ENCODE measurements around the gene COBLL1. TPM values are rescaled to one million over a fixed set of nuclear protein-coding genes. Genes with fewer than 3 reads are reported as not detected.

Gene COBLL1
- total RNA-seq, 2 experiments from 2014 or later, result not detected

DNA sequence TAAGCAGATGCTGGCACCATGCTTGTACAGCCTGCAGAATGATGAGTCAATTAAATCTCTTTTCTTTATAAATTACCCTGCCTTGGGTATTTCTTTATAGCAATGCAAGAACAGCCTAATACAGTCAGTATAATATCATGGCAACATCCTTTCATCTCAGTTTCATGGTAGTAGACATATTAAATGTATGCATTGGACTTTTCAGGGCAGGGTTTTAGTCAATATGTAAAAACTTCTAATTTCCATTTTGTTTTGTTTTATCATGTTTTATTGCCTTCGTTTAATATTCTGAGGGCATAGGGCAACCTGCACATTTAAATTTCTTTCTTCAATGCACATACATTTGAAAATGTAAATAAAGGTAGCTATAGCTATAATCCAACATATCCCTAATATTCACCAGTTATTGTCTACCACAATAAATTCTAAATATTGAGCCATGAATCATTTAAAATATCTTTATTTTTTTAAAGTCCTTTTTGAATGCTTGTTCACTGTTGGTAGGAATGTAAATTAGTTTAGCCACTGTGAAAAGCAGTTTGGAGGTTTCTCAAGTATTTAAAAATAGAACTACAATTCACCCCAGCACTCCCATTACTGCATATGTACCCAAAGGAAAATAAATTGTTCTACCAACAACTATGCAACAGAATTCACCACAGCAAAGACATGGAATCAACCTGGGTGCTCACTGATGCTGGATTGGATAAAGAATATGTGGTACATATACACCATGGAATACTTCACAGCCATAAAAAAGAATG lies 178.6 kb downstream of the COBLL1 start:
- CTCF ChIA-PET, result no interaction called here
- no peaks in the 10 kb centered on the region for H3K36me3 Mint-ChIP-seq (ENCODE audit: low read depth)
- DNase-seq, result no peak
- no peaks in the 10 kb centered on the region for H3K9me3 Mint-ChIP-seq
- H3K27ac Mint-ChIP-seq, result no peak overlapping the region
- H3K4me3 Mint-ChIP-seq, result no peak overlapping the region
- H3K4me1 Mint-ChIP-seq, result no peaks in the 10 kb centered on the region
- no peaks in the 10 kb centered on the region for H3K27me3 Mint-ChIP-seq
- POLR2A ChIA-PET, result no interaction called here

DNA sequence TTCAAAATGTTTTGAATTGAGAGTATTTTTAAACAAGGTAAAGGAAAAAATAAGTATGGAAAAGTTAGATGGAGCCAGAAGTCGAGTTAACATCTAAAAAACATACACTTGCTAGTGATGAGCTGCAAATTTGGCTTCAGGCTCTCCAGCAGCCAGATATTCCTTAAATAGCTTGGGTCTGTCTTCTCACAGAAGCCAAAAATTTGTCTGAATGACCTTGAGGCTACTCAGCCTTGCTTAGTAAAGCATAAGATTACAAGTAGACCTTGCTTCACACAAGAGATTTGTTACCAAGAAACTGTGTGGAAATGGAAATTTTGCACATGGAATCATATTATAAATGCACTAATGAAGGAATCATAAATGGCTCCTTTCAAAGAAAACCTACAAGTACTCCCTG lies 179.6 kb downstream of the COBLL1 start:
- DNase-seq, result no peak
- ChIA-PET CTCF (no interaction called here), POLR2A (no interaction called here)
- Mint-ChIP-seq H3K36me3 (ENCODE audit: low read depth) (no peaks in the 10 kb centered on the region), H3K9me3 (no peaks in the 10 kb centered on the region), H3K4me1 (no peaks in the 10 kb centered on the region), H3K4me3 (no peak overlapping the region), H3K27me3 (no peaks in the 10 kb centered on the region), H3K27ac (no peak overlapping the region)

DNA sequence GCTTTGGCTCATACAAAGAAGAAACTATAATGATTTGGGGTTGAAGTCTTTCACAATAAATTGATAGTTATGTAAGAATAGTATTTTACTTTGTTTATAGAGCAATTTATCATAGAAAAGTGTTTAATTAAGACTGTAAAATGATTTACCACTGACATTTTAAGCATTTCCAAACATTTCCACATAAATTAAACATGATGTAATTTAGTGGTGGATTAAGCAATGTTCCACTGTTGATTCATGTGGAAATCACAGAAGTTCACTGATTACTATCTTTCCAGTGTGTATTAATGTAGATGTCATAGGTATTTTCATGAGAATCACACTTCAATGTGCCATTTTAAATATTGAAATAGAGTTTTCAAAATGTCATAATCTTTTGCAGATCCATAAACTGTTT lies 180.3 kb downstream of the COBLL1 start:
- H3K4me3 Mint-ChIP-seq, result no peak overlapping the region
- no peaks in the 10 kb centered on the region for H3K36me3 Mint-ChIP-seq (ENCODE audit: low read depth)
- no peak for DNase-seq
- no peaks in the 10 kb centered on the region for H3K9me3 Mint-ChIP-seq
- CTCF ChIA-PET, result no interaction called here
- H3K27me3 Mint-ChIP-seq, result no peaks in the 10 kb centered on the region
- no peaks in the 10 kb centered on the region for H3K4me1 Mint-ChIP-seq
- H3K27ac Mint-ChIP-seq, result no peak overlapping the region
- POLR2A ChIA-PET, result no interaction called here

DNA sequence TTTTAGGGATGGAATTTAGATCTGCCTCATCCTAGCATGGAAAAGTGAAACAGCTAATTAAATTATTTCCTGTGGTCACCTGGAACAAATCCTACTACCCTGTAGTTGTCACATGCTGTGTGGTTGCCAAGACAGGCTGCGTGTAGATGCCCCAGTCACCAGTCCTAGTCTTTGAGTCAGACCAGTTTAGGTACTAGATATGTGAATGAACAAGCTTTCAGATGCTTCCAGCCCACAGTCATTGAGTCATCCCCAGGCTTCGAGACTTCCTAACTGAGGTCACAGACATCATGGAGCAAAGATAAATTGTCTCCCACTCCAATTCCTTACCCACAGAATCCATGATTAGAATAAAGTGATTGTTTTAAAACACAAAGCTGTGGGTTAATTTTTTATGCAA lies 184.5 kb downstream of the COBLL1 start:
- no peaks in the 10 kb centered on the region for H3K36me3 Mint-ChIP-seq (ENCODE audit: low read depth)
- no peak for DNase-seq
- no peaks in the 10 kb centered on the region for H3K9me3 Mint-ChIP-seq
- POLR2A ChIA-PET, result no interaction called here
- H3K27me3 Mint-ChIP-seq, result no peaks in the 10 kb centered on the region
- H3K27ac Mint-ChIP-seq, result no peak overlapping the region
- H3K4me1 Mint-ChIP-seq, result no peaks in the 10 kb centered on the region
- no peak overlapping the region for H3K4me3 Mint-ChIP-seq
- CTCF ChIA-PET, result no interaction called here

DNA sequence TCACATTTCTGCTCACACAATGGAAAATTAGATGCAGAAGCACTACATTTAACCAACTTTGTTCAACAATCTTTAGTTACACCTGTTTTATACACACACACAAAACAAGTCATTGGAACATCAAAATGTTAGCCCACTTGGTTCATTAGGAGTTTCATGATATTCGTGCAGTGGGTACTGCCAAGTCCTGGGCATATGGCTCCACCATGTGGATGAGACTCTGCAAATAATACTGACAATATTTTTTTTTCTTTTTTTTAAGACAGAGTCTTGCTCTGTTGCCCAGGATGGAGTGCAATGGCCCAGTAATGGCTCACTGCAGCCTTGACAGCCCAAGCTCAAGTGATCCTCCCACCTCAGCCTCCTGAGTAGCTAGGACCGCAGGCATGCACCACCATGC lies 185.9 kb downstream of the COBLL1 start:
- Mint-ChIP-seq H3K9me3 (no peaks in the 10 kb centered on the region), H3K4me3 (no peak overlapping the region), H3K36me3 (ENCODE audit: low read depth) (no peaks in the 10 kb centered on the region), H3K27ac (no peak overlapping the region), H3K4me1 (no peaks in the 10 kb centered on the region), H3K27me3 (no peaks in the 10 kb centered on the region)
- POLR2A ChIA-PET, result no interaction called here
- CTCF ChIA-PET, result no interaction called here
- no peak for DNase-seq

DNA sequence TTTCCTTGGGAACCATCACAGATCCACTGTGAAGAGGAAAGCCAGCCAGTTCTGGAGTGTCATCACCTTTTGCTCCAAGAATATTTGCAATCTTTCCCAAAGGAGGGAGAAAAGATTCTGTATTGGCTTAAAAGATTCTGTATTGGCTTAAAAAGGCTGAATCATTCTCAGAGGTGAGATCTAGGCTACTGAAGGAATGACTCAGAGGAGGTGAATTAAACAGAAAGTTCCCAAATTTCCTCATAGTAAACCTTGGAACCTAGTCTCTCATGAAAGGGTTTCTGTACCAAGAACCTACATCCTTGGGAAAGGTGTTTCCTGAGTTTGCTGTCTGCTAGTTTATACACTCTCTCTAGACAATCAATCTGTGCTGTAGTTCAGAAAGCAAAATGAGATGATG lies 186.3 kb downstream of the COBLL1 start:
- Mint-ChIP-seq H3K9me3 (no peaks in the 10 kb centered on the region), H3K4me3 (no peak overlapping the region), H3K4me1 (no peaks in the 10 kb centered on the region), H3K27me3 (no peaks in the 10 kb centered on the region), H3K36me3 (ENCODE audit: low read depth) (no peaks in the 10 kb centered on the region), H3K27ac (no peak overlapping the region)
- DNase-seq, result no peak
- CTCF ChIA-PET, result no interaction called here
- POLR2A ChIA-PET, result no interaction called here

DNA sequence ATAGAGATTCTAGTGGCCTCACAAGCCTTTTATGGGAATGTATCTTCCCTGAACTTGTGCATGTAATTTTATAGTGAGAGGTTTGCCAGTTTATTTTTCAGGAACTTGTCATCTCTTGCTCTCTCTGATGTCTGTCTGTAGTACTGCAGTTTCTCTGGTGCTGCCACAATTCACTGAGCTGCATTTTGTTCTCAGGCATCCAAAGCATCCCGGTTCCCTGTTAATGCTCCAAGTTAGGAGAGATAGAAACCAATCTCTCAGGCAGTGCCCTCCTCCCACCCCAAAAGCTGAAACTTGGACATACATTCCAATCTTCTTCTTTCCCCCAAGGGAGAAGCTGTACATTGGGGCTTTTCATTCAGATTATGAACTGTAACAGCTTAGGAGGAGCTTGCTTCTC lies 190.3 kb downstream of the COBLL1 start:
- DNase-seq, result no peak
- ChIA-PET POLR2A (no interaction called here), CTCF (no interaction called here)
- Mint-ChIP-seq H3K9me3 (no peaks in the 10 kb centered on the region), H3K36me3 (ENCODE audit: low read depth) (no peaks in the 10 kb centered on the region), H3K27ac (no peak overlapping the region), H3K27me3 (no peaks in the 10 kb centered on the region), H3K4me3 (no peak overlapping the region), H3K4me1 (no peaks in the 10 kb centered on the region)

DNA sequence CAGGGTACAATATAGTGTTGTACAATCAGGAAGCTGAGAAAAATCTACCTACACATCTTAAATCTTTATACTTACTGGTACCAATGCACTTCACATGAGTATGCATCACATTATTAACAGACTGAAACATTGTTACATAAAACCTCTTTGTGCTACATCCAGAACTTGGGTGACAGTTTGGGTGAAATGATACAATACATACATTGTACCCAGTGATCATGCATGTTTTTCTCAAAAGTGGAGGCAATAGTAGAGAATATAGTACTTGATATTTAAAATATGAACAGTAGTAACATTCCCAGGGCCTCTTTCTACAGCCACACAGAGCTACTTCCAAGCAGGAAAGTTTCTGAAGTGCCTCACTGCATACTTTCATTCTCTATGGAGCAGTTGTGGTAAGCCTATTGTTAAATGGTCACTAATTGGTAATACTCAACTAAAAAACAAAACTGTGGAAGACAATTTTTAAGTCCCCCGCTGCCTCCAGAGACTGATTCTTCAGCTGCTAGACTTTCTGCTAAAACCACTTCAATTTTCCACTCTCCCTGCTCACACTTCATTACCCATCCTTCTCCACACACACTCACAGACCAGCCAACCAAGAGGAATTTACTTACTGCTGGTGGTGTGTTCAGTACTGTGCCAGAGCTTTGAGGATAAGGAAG lies 197.5 kb downstream of the COBLL1 start:
- H3K27me3 Mint-ChIP-seq, result no peaks in the 10 kb centered on the region
- ChIA-PET POLR2A (no interaction called here), CTCF (no interaction called here)
- H3K9me3 Mint-ChIP-seq, result no peaks in the 10 kb centered on the region
- H3K4me3 Mint-ChIP-seq, result no peak overlapping the region
- H3K36me3 Mint-ChIP-seq (ENCODE audit: low read depth), result no peaks in the 10 kb centered on the region
- DNase-seq, result no peak
- H3K27ac Mint-ChIP-seq, result no peak overlapping the region
- no peaks in the 10 kb centered on the region for H3K4me1 Mint-ChIP-seq

DNA sequence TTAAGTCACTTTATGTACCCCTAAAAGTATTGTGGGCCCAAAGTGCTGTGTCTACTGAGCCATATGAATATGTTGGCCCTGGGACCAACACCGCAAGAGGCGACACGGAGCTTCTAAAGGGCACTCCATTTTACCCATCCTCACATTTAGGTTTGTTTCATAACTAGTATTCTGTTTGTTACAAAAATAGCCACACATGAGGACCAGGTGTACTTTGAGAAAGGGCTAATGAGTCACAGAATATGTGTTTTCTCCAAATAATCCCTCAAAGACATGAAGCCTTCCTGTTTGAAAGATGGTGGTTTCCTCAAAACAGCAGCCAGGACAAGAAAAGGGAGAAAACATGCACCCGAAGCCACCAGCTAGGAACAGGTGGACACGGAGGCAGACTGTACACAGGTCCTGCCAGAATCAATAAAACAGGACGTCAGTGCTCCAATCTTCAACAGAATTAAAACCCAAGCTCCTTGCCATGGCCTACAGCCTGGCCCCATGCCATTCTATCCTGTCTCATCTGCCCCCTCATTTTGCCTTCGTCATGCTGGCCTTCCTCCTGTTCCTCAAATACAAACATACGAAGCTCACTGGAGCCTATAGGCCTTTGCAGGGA lies 198.6 kb downstream of the COBLL1 start:
- no peak for DNase-seq
- Mint-ChIP-seq H3K4me3 (no peak overlapping the region), H3K4me1 (no peaks in the 10 kb centered on the region), H3K27me3 (no peaks in the 10 kb centered on the region), H3K9me3 (no peaks in the 10 kb centered on the region), H3K36me3 (ENCODE audit: low read depth) (no peaks in the 10 kb centered on the region), H3K27ac (no peak overlapping the region)
- POLR2A ChIA-PET, result no interaction called here
- CTCF ChIA-PET, result no interaction called here

DNA sequence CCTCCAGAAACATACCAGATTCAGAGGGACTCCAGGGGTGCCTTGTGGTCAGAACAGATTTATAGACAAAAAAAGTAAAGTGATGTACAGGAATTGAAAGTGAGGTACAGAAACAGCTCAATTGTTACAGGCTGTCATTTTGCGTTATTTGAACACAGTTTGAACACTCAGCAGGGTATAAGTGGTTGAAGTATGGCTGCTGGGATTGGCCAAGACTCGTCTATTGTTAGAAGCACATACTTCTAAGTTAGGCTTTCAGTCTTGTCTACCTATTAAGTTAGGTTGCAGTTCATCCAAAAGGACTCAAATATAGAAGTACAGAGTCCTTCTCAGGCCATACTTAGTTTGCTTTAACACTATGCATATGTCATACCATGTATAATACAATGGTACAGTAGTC lies 199.4 kb downstream of the COBLL1 start:
- Mint-ChIP-seq H3K27me3 (no peaks in the 10 kb centered on the region), H3K27ac (no peak overlapping the region), H3K4me3 (no peak overlapping the region), H3K36me3 (ENCODE audit: low read depth) (no peaks in the 10 kb centered on the region), H3K4me1 (no peaks in the 10 kb centered on the region), H3K9me3 (no peaks in the 10 kb centered on the region)
- ChIA-PET CTCF (no interaction called here), POLR2A (no interaction called here)
- no peak for DNase-seq

Other genes with a start within 250 kb of the COBLL1 start
- not detected for gene GRB14, start 220.3 kb downstream of the COBLL1 start, total RNA-seq
- gene SLC38A11, start 113.7 kb upstream of the COBLL1 start, total RNA-seq, result not detected

Data from activated CD4-positive, alpha-beta T cell treated with anti-CD3 and anti-CD28 coated beads, Interleukin-2, amount 10 ng/mL, durations not matched to agents 7 days and 5 days (primary cell).